Liver (tissue), 3 donors: ENCODE results near the gene RECK.

Source experiments
- CTCF ChIP-seq: fragments of 150-350 bp; IDR thresholded peaks from 2 replicates; pipeline ENCODE4 v1.5.1; 2017; ENCODE audit warnings: improper control_type of control experiment, low read depth, low read length; ENCODE audit not compliant: missing input control
- EGR1 ChIP-seq, 2 donors: IDR thresholded peaks; 2 replicates each; pipeline ENCODE4 v1.6.1; 2016 to 2018; ENCODE audit warnings: antibody characterized with exemption in 2 of 2, low read depth in 2 of 2
- GABPA ChIP-seq, 2 donors: IDR thresholded peaks in 1 of 2; conservative IDR thresholded peaks in 1 of 2; 2 replicates each; pipeline ENCODE4 v1.6.1; 2016; ENCODE audit warnings: antibody characterized with exemption in 2 of 2, mild to moderate bottlenecking in 1 of 2, moderate library complexity in 1 of 2
- JUND ChIP-seq, 2 donors: IDR thresholded peaks; 2 replicates each; pipeline ENCODE4 v1.6.1; 2016; ENCODE audit warnings: antibody characterized with exemption in 2 of 2
- MAX ChIP-seq: IDR thresholded peaks from 2 replicates; pipeline ENCODE4 v1.6.1; 2016; ENCODE audit warnings: antibody characterized with exemption
- NR2F2 ChIP-seq: IDR thresholded peaks from 2 replicates; pipeline ENCODE4 v1.6.1; 2016; ENCODE audit warnings: antibody characterized with exemption
- RAD21 ChIP-seq, 2 donors: IDR thresholded peaks; 2 replicates each; pipeline ENCODE4 v1.6.1; 2016; ENCODE audit warnings: antibody characterized with exemption in 2 of 2, mild to moderate bottlenecking in 2 of 2
- REST ChIP-seq: IDR thresholded peaks from 2 replicates; pipeline ENCODE4 v1.6.1; 2016; ENCODE audit warnings: antibody characterized with exemption, mild to moderate bottlenecking
- RXRA ChIP-seq, 2 donors: IDR thresholded peaks; 2 replicates each; pipeline ENCODE4 v1.6.1; 2017 to 2018; ENCODE audit warnings: antibody characterized with exemption in 2 of 2, mild to moderate bottlenecking in 1 of 2
- TAF1 ChIP-seq: conservative IDR thresholded peaks from 2 replicates; pipeline ENCODE4 v1.6.1; 2016; ENCODE audit warnings: antibody characterized with exemption, mild to moderate bottlenecking
- YY1 ChIP-seq: IDR thresholded peaks from 2 replicates; pipeline ENCODE4 v1.6.1; 2016; ENCODE audit warnings: antibody characterized with exemption, mild to moderate bottlenecking
- donor health status: healthy.
- donor health status: healthy.

GRCh38 chr9:36150574-36151315 lies 114.0 kb downstream of the RECK start:
- no peak for TF ChIP-seq CTCF
- no peak for TF ChIP-seq YY1
- TF ChIP-seq GABPA (IDR thresholded peaks at IDR 0.05 in 1 of 2, conservative IDR thresholded peaks at IDR 0.05 in 1 of 2), result no peak
- TF ChIP-seq NR2F2, result no peak
- no peak for TF ChIP-seq MAX
- no peak for TF ChIP-seq REST
- no peak for TF ChIP-seq RAD21 (IDR thresholded peaks at IDR 0.05)
- TF ChIP-seq RXRA (IDR thresholded peaks at IDR 0.05), result no peak
- no peak for TF ChIP-seq EGR1 (IDR thresholded peaks at IDR 0.05; ENCODE audit: low read depth in 2 of 2)
- TF ChIP-seq TAF1, result no peak
- TF ChIP-seq JUND (IDR thresholded peaks at IDR 0.05), result no peak
